HepG2 (cell line): ENCODE measurements around the gene SRPK3. TPM values are rescaled to one million over a fixed set of nuclear protein-coding genes. Genes with fewer than 3 reads are reported as not detected.

Experiments used
- ATAC-seq: fragments of 200-7000 bp; cut with Tn5 transposase; 3 replicates; pipeline ENCODE4 v1.9.1; 2020; ENCODE audit warnings: mild to moderate bottlenecking, moderate library complexity
- BruUV-seq: library from RNA; stranded (reverse); fragments of 400-500 nt; replicated peaks from 2 replicates; lab custom pipeline; 2021; lab: Mats Ljungman, UMichigan
- CTCF ChIA-PET: fragments of 300-600 bp; formaldehyde crosslinking; extraction: SDS; loops from one replicate; lab custom pipeline; 2021; ENCODE audit warnings: low total read pairs, inconsistent platforms, low intra/inter-chr PET ratio; lab: Yijun Ruan, JAX
- POLR2A ChIA-PET: fragments of 350-600 bp; sonication (Branson Sonifier 250); formaldehyde crosslinking; loops from one replicate; lab custom pipeline; 2020; ENCODE audit warnings: antibody characterized with exemption, inconsistent platforms; lab: Yijun Ruan, JAX
- DNase-seq: peaks from one replicate; pipeline ENCODE4 v3.0.0-alpha.2; 2015; ENCODE audit warnings: low spot score
- FAIRE-seq: peaks from 3 replicates; lab custom pipeline; 2011; peaks lifted over from hg19 to GRCh38; lab: Jason Lieb, UNC
- H2AFZ ChIP-seq: one replicate; pipeline ENCODE4 v1.6.1; 2011; ENCODE audit warnings: low read length, inconsistent platforms
- H3K27ac ChIP-seq: fragments of 300-600 bp; 3 replicates; pipeline ENCODE4 v1.8.0; 2011; ENCODE audit warnings: mixed run types, mild to moderate bottlenecking, mixed read lengths, low read length, inconsistent platforms; ENCODE audit not compliant: insufficient read depth; ENCODE audit errors: extremely low read length
- H3K27me3 ChIP-seq, 2 experiments: fragments of 200-600 bp in 1 of 2; 2 replicates in 1 of 2; 3 replicates in 1 of 2; pipeline versions ENCODE4 v1.6.0 to v1.8.0; 2011; ENCODE audit warnings: low read length in 2 of 2, mild to moderate bottlenecking in 2 of 2, moderate library complexity in 2 of 2, inconsistent platforms in 1 of 2; ENCODE audit not compliant: insufficient read depth in 2 of 2, control insufficient read depth in 1 of 2
- H3K36me3 ChIP-seq, 2 experiments: fragments of 200-600 bp in 1 of 2; replicated peaks in 1 of 2; 2 replicates in 1 of 2; 3 replicates in 1 of 2; pipeline versions ENCODE4 v1.5.1 to v1.8.0; 2011; ENCODE audit warnings: low read length in 2 of 2, inconsistent platforms in 1 of 2; ENCODE audit not compliant: insufficient read depth in 2 of 2, control insufficient read depth in 1 of 2
- H3K4me1 ChIP-seq: 2 replicates; pipeline ENCODE4 v1.5.1; 2012; ENCODE audit warnings: low read length, inconsistent platforms; ENCODE audit not compliant: insufficient read depth
- H3K4me2 ChIP-seq: 2 replicates; pipeline ENCODE4 v1.6.0; 2011; ENCODE audit warnings: low read depth, low read length, inconsistent platforms
- H3K4me3 ChIP-seq, 3 experiments: fragments of 200-600 bp in 1 of 3; sonication (generic), shearing (Covaris generic) in 1 of 3; replicated peaks in 1 of 3; 2 replicates each; pipeline ENCODE4 v1.5.1; 2011 to 2016; ENCODE audit warnings: low read length in 3 of 3, inconsistent platforms in 2 of 3, low read depth in 2 of 3, mild to moderate bottlenecking in 2 of 3, control low read depth in 1 of 3, mixed read lengths in 1 of 3; ENCODE audit not compliant: insufficient read depth in 1 of 3
- H3K79me2 ChIP-seq: one replicate; pipeline ENCODE4 v1.6.1; 2011; ENCODE audit warnings: low read length, inconsistent platforms; ENCODE audit not compliant: insufficient read depth
- H3K9ac ChIP-seq: 2 replicates; pipeline ENCODE4 v1.6.0; 2011; ENCODE audit warnings: mild to moderate bottlenecking, low read depth, low read length, inconsistent platforms; ENCODE audit not compliant: insufficient read depth
- H3K9me3 ChIP-seq: 2 replicates; pipeline ENCODE4 v1.5.1; 2012; ENCODE audit warnings: mild to moderate bottlenecking, low read length
- H4K20me1 ChIP-seq: 2 replicates; pipeline ENCODE4 v1.6.0; 2011; ENCODE audit warnings: inconsistent platforms, mild to moderate bottlenecking, low read length, moderate library complexity; ENCODE audit not compliant: insufficient read depth
- CHD4 ChIP-seq: fragments of 200-600 bp; sonication (generic); IDR thresholded peaks from 2 replicates; pipeline ENCODE4 v1.7.0; 2017; ENCODE audit warnings: mild to moderate bottlenecking, low read length, borderline replicate concordance
- GABPB1 ChIP-seq: IDR thresholded peaks from 2 replicates; pipeline ENCODE4 v1.6.1; 2016; ENCODE audit warnings: mild to moderate bottlenecking, missing genetic modification reagents, moderate library complexity, missing compliant biosample characterization
- HNRNPLL ChIP-seq: fragments of 200-400 bp; formaldehyde crosslinking; IDR thresholded peaks from 2 replicates; pipeline ENCODE4 v1.6.1; 2017; ENCODE audit warnings: mild to moderate bottlenecking, low read depth, low read length; ENCODE audit not compliant: poor library complexity, severe bottlenecking
- NONO ChIP-seq, 2 experiments: fragments of 450-650 bp in 1 of 2; sonication (generic) in 1 of 2; formaldehyde crosslinking in 1 of 2; IDR thresholded peaks in 1 of 2; conservative IDR thresholded peaks in 1 of 2; 2 replicates each; pipeline versions ENCODE4 v1.6.1 to v1.8.0; 2017 to 2022; ENCODE audit warnings: mild to moderate bottlenecking in 1 of 2, missing genetic modification reagents in 1 of 2, moderate library complexity in 1 of 2
- REPIN1 ChIP-seq: sonication (generic); formaldehyde crosslinking; IDR thresholded peaks from 2 replicates; pipeline ENCODE4 v1.8.0; 2022; ENCODE audit warnings: missing genetic modification reagents, low read depth, mild to moderate bottlenecking, borderline replicate concordance
- SMARCC2 ChIP-seq: fragments of 450-650 bp; IDR thresholded peaks from 2 replicates; pipeline ENCODE4 v1.6.1; 2017; ENCODE audit warnings: antibody characterized with exemption, mild to moderate bottlenecking
- SUZ12 ChIP-seq: fragments of 150-350 bp; IDR thresholded peaks from 2 replicates; pipeline ENCODE4 v1.6.1; 2014; ENCODE audit warnings: low read depth, low read length
- ZFP36L1 ChIP-seq: sonication (generic); formaldehyde crosslinking; IDR thresholded peaks from 2 replicates; pipeline ENCODE4 v1.8.0; 2022; ENCODE audit warnings: mild to moderate bottlenecking, missing genetic modification reagents, moderate library complexity
- ZFP36L2 ChIP-seq: sonication (generic); formaldehyde crosslinking; IDR thresholded peaks from 2 replicates; pipeline ENCODE4 v1.4.0; 2020; ENCODE audit warnings: missing genetic modification reagents
- ZFP62 ChIP-seq: sonication (generic); formaldehyde crosslinking; IDR thresholded peaks from 2 replicates; pipeline ENCODE4 v1.4.0; 2020; ENCODE audit warnings: missing genetic modification reagents
- ZKSCAN8 ChIP-seq: IDR thresholded peaks from 2 replicates; pipeline ENCODE4 v1.6.1; 2016; ENCODE audit warnings: borderline replicate concordance, missing genetic modification reagents, missing compliant biosample characterization
- ZNF780A ChIP-seq: sonication (generic); formaldehyde crosslinking; IDR thresholded peaks from 2 replicates; pipeline ENCODE4 v1.8.0; 2022; ENCODE audit warnings: mild to moderate bottlenecking, missing genetic modification reagents, moderate library complexity
- whole genome bisulfite sequencing: methylation state at CpG from one replicate; pipeline ENCODE4 v1.1.6; 2017; ENCODE audit warnings: low lambda C conversion rate; 5-methylcytosine and 5-hydroxymethylcytosine counted together
- in situ Hi-C: cut with HindIII; loops from 2 replicates; pipeline ENCODE4 v1.10.0; 2017; ENCODE audit warnings: low pct_unique_long_range_greater_than_20kb; ENCODE audit not compliant: extremely low pct_ligation_motif_present
- intact Hi-C: fragments of 100-400 bp; cut with micrococcal nuclease; formaldehyde crosslinking; loops from one replicate; pipeline ENCODE4 v1.10.0; 2022; ENCODE audit not compliant: unreplicated experiment
- polyA plus RNA-seq, 8 experiments: library from polyadenylated mRNA; depleted of rRNA in 3 of 8; stranded (reverse) in 7 of 8; unstranded in 1 of 8; fragments of >200 nt; fragmentation: Illumina TruSeq in 4 of 8; extraction: Trizol in 4 of 8; gene quantifications; 2 replicates each; pipeline versions ENCODE4 v1.2.1 to v1.2.3, GENCODE V29; 2011 to 2016; ENCODE audit warnings: low read depth in 4 of 8, missing spikeins in 1 of 8, mixed read lengths in 1 of 8; ENCODE audit not compliant: insufficient read depth in 1 of 8
- total RNA-seq, 5 experiments: library from RNA; depleted of rRNA; stranded (reverse); fragments of >200 nt; fragmentation: Illumina TruSeq; extraction: Trizol; gene quantifications; 2 replicates each; pipeline ENCODE4 v1.2.3, GENCODE V29; 2016; ENCODE audit warnings: low read depth in 1 of 5

SRPK3 gene
- total and polyA plus RNA-seq, 2 of the 13 experiments (the other 11 are each of a cell fraction or from before 2014, with no cell fraction given), result 0.22 to 0.30 TPM

DNA sequence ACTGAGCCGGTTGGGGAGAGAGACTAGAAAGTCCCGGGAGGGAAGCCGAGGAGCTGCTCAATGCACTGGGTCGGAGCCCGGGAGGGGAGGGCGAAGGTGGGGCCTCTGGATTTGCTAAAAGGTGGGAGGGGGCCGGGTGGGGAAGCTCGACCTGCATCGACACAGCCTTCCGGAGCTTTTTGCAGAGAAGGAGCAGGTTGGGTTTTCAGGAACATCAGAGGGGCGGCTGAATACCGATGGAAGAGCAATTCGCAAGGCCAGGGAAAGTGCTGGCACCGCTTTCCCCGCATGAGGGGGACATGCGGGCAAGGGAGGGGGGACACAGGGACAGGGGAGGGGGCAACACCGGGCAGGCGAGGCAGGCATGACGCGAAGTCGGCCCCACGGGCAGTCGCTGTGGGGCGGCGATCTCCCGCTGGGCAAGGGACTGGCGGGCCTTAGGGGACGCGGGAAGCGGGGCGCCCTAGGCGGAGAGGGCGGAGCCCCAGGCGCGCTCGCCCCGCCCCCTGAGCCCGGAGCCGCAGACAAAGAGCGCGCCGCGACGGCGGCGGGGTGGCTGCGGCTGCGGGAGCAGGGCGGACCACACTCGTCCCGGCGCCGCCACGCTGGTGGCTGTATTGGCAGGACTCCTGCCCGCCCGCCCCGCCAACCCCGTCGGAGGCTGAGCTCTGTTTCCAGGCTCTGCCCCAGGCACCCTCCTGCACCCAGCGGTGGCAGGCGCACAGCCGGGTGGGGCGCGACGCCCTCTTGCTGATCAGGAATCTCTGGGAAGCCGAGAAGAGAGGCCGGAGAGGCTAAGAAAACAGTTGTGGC, 37.9 kb downstream of the SRPK3 start (continued):
- TF ChIP-seq ZNF780A (no peak), REPIN1 (CRISPR knock-in tag) (no peak), SUZ12 (no peak), ZKSCAN8 (no peak), HNRNPLL (peak; percentile 58), ZFP36L2 (CRISPR knock-in tag) (no peak), GABPB1 (peak; percentile 10; the same call in 1 of the 2 replicates)
- TF ChIP-seq, all 625 proteins: peak for 3

DNA sequence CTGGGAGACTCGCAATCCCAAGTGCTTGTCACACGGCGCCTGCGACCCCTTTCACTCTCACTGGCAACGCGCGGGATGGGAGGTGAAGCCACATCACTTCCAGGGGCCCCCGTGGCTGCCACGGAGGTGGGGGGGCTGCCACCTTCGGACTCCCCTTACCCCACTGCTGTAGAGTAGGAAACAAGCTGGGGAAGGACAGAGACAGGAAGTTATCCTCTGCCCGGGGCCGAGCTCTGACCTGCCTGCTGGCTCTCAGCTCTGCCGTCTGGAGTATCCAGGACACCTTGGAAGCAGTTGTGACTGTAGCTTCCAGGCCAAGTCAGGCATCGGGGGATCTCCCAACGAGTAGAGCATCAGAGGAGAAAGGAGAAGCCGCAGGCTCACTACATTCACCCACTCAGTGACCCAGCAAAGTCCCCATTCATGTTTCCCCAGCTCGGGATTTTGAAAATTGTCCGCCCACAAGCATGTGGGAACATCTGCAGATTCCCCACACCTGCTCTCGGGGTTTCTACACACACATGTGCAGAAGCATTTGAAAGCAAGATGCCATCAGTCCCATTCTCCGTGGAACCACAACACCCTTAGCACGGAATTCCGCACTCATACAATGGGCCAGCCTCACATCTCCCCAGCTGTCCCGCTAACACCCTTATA, 38.7 kb downstream of the SRPK3 start:
- Histone ChIP-seq H3K4me1 (0 out of 2 replicates have a peak, but pooled peaks cover 6% of the 10 kb centered on the region), H4K20me1 (no peaks in the 10 kb centered on the region), H3K9me3 (no peaks in the 10 kb centered on the region), H3K4me2 (peak overlapping the region; percentile 62), H3K27me3 (peaks cover 4 to 29% of the 10 kb centered on the region in 2 experiments; a peak in 4 of 5 replicates), H3K79me2 (no peaks in the 10 kb centered on the region), H3K36me3 (no peaks in the 10 kb centered on the region), H3K27ac (no peak overlapping the region), H2AFZ (no peak overlapping the region), H3K4me3 (peak overlapping the region in 2 of 3 experiments; percentile 31 to 55; a peak in 2 of 6 replicates), H3K9ac (no peak overlapping the region)
- no TSS peak for BruUV-seq
- WGBS, result 30% methylated on average over 2 of the region's 23 CpGs
- in situ Hi-C loops, result no loop called here
- TF ChIP-seq SMARCC2, result no peak
- TF ChIP-seq GABPB1, result 0 out of 2 replicates have a peak, but pooled peaks have one; percentile 3
- TF ChIP-seq ZFP36L1 (CRISPR knock-in tag), result no peak
- no peak for TF ChIP-seq CHD4
- no peak for TF ChIP-seq NONO (IDR thresholded peaks at IDR 0.05)
- no peak for TF ChIP-seq NONO (CRISPR knock-in tag; conservative IDR thresholded peaks at IDR 0.05)
- no peak for TF ChIP-seq ZFP62 (CRISPR knock-in tag)
- ChIA-PET CTCF (no interaction called here), POLR2A (no interaction called here)
- ATAC-seq (peak; percentile 44), FAIRE-seq (no peak), DNase-seq (no peak)
- intact Hi-C loops, result no loop called here
